AG09309 (cell line): ENCODE measurements around the gene NKAPL.

ENCODE experiments used
- DNase-seq: peaks from one replicate; pipeline ENCODE4 v3.0.0-alpha.2; 2010; ENCODE audit warnings: low read depth
- H3K4me3 ChIP-seq: 2 replicates; pipeline ENCODE4 v1.5.1; 2011; ENCODE audit warnings: mild to moderate bottlenecking, low read depth, low read length, moderate library complexity; ENCODE audit not compliant: control insufficient read depth
- TF ChIP-seq, protein P1 (sequence below): IDR thresholded peaks from 2 replicates; pipeline ENCODE4 v1.5.1; 2011; ENCODE audit warnings: mild to moderate bottlenecking, low read depth, low read length, inconsistent platforms; ENCODE audit not compliant: insufficient read depth, control insufficient read depth; ENCODE audit errors: missing control alignments

Gene NKAPL

GRCh38 chr6:28277746-28278145 is 18.6 kb downstream of the NKAPL start:
- no peak for DNase-seq

DNA sequence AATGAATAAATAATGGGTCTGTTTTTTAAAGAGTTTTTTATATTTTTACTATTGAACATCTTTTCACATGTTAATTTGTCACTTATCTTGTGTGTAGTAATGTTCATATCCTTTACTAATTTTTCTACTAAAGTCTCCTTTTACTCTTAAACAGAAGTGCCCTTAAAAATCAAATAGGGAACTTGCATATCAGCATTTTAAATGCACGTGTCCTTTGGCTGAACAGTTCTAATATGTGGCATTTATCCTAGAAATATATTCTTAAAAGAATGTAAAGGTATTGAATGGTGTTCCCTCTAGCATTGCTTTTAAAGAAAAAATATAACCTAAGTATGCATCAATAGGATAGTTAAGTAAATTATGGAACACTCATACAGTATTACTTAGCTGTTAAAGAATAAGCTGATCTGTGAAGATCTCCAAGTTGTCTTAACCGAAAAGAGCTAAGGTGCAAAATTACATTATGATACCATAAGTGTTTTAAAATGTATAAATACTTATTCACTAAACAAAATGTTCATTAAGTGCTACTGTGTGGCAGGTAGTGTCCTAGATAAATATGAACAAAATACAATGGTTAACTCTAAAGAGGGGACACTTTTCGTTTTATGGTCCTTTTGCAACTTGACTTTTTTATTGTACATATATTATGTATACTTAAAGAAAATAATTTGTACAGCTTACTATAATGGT is 21.6 kb downstream of the NKAPL start:
- TF ChIP-seq, protein P1, sequence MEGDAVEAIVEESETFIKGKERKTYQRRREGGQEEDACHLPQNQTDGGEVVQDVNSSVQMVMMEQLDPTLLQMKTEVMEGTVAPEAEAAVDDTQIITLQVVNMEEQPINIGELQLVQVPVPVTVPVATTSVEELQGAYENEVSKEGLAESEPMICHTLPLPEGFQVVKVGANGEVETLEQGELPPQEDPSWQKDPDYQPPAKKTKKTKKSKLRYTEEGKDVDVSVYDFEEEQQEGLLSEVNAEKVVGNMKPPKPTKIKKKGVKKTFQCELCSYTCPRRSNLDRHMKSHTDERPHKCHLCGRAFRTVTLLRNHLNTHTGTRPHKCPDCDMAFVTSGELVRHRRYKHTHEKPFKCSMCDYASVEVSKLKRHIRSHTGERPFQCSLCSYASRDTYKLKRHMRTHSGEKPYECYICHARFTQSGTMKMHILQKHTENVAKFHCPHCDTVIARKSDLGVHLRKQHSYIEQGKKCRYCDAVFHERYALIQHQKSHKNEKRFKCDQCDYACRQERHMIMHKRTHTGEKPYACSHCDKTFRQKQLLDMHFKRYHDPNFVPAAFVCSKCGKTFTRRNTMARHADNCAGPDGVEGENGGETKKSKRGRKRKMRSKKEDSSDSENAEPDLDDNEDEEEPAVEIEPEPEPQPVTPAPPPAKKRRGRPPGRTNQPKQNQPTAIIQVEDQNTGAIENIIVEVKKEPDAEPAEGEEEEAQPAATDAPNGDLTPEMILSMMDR: no peak
- DNase-seq: no peak
- H3K4me3 ChIP-seq: peak overlapping the region; percentile 75

More at GRCh38 chr6:28277746-28278145, 18.6 kb downstream of the NKAPL start:
- TF ChIP-seq, protein P1: no peak
- H3K4me3 ChIP-seq: no peak overlapping the region

DNA sequence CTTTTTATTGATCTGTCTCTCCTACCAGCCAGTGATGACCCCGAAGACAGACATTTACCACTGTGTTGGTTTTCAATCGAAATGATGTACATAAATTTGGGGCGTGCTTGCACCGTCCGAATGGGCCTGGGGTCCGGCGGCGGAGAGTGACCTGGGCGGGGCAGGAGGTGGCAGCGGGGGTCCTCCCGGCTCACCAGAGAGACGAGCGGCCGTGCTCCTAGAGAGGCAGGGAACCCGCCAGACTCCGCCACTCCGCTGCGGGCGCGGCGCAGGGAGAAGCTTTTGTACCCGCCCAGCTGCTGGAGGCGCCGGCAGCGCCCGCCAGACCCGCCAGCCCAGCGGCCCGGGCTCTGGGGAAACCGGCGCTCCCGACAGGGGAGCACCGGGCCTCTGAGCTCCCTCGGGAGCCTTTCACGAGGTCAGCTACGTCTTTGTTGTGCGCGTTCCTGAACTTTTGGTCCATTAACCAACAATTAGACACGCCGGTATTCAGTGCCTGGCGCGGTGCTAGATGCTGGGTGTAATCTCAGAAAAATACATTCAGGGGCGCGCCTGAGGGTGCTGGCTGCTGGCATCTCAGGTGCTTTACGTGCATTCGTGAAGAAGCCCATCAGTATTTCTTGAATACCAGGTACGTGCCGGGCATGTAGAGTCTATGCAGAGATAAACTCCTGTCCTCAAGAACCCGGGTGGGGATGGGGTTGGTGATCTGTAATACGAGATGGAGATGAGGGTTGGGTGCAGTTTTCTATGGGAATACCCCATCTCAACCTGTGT is 22.4 kb downstream of the NKAPL start, which contains the start of gene PGBD1:
Gene PGBD1 (plus strand): TSS at position 285 of the 777 bp plus-strand sequence. CDS start 2,242 bp downstream, outside the sequence.
- peak; percentile 33 for DNase-seq
- TF ChIP-seq, protein P1: no peak
- H3K4me3 ChIP-seq: peak within 1 kb of the TSS; percentile 75

DNA sequence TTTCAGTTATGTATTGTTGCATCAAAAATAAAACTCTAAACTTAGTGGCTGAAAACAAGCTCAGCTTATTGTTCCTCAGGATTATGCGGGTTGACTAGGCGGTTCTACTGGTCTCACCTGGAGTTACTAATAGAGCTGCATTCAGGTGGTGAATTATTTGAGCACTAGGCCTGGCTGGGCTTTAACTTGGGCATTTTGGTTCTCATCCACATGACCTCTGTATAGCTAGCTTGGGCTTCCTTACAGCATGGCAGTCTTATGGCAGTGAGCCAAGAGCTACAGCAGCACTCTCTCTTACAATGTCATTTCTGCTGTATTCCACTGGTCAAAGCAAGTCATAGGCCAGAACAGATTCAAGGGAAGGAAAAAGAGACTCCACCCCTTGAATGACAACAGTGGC is 23.8 kb downstream of the NKAPL start:
- H3K4me3 ChIP-seq: no peak overlapping the region
- DNase-seq: no peak
- TF ChIP-seq, protein P1: no peak

DNA sequence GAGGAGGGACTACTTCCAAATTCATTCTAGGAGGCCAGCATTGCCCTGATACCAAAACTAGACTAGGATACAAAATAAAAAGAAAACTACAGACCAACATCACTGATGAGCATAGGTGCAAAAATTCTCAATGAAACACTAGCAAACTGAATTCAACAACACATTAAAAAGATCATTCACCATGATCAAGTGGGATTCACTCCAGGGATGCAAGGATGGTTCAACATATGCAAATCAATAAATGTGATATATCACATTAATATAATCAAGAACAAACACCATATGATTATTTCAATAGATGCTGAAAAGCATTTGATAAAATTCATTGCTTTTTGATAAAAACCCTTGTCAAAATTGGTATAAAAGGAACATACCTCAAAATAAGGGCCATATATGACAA is 32.5 kb downstream of the NKAPL start:
- DNase-seq: no peak
- TF ChIP-seq, protein P1: no peak
- H3K4me3 ChIP-seq: no peak overlapping the region

DNA sequence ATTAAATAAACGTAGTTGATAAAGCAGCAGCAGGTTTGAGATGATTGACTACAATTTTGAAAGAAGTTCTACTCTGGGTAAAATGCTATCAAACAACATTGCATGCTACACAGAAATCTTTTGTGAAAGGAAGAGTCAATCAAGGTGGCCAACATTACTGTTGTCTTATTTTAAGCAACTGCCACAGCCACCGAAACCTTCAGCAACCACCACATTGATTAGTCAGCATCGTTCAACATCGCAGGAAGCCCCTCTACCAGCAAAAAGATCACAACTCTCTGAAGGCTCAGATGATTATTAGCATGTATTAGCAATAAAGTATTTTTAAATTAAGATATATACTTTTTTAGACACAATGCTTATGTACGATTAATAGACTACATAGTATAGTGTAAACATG is 36.2 kb downstream of the NKAPL start:
- DNase-seq: no peak
- TF ChIP-seq, protein P1: no peak
- no peak overlapping the region for H3K4me3 ChIP-seq
